Naive B cell (primary cell): ENCODE measurements around the gene RABGAP1L. TPM values are rescaled to one million over a fixed set of nuclear protein-coding genes. Genes with fewer than 3 reads are reported as not detected.

Experiments
- ATAC-seq, 2 donors: fragments of 150-1000 bp; cut with Tn5 transposase; 2 replicates each; pipeline ENCODE4 v1.10.0; 2021; ENCODE audit warnings: low read depth in 2 of 2, mild to moderate bottlenecking in 2 of 2, moderate library complexity in 2 of 2
- DNase-seq: peaks from one replicate; pipeline ENCODE4 v3.0.0; 2022
- H3K27ac Mint-ChIP-seq, 6 donors: one replicate each; pipeline ENCODE4 v1.8.0; 2020 to 2022; ENCODE audit warnings: mild to moderate bottlenecking in 6 of 6, mixed read lengths in 6 of 6, moderate library complexity in 5 of 6, inconsistent platforms in 2 of 6
- H3K27me3 Mint-ChIP-seq, 3 donors: one replicate each; pipeline ENCODE4 v1.8.0; 2021 to 2022; ENCODE audit warnings: mixed read lengths in 3 of 3, mild to moderate bottlenecking in 1 of 3
- H3K36me3 Mint-ChIP-seq, 2 donors: one replicate each; pipeline ENCODE4 v1.8.0; 2020 to 2022; ENCODE audit warnings: mixed read lengths in 2 of 2, inconsistent platforms in 1 of 2, mild to moderate bottlenecking in 1 of 2
- H3K4me1 Mint-ChIP-seq, 3 donors: one replicate each; pipeline ENCODE4 v1.8.0; 2020 to 2022; ENCODE audit warnings: mixed read lengths in 3 of 3, inconsistent platforms in 1 of 3, mild to moderate bottlenecking in 1 of 3, moderate library complexity in 1 of 3
- H3K4me3 Mint-ChIP-seq, 8 donors: one replicate each; pipeline ENCODE4 v1.8.0; 2020 to 2022; ENCODE audit warnings: mild to moderate bottlenecking in 8 of 8, mixed read lengths in 8 of 8, moderate library complexity in 8 of 8, inconsistent platforms in 2 of 8
- H3K9me3 Mint-ChIP-seq, 7 donors: one replicate each; pipeline ENCODE4 v1.8.0; 2020 to 2022; ENCODE audit warnings: mixed read lengths in 7 of 7, mild to moderate bottlenecking in 5 of 7, inconsistent platforms in 2 of 7, moderate library complexity in 1 of 7
- polyA plus RNA-seq, 6 donors: library from polyadenylated mRNA; unstranded; fragments of 300-500 nt; fragmentation: Illumina TruSeq; gene quantifications; one replicate each; pipeline ENCODE4 v1.2.3, GENCODE V29; 2021; ENCODE audit warnings: low read depth in 6 of 6

Gene RABGAP1L
- polyA plus RNA-seq, 6 donors from 2014 or later, result 24.0 to 90.2 (median 79.0) TPM

DNA sequence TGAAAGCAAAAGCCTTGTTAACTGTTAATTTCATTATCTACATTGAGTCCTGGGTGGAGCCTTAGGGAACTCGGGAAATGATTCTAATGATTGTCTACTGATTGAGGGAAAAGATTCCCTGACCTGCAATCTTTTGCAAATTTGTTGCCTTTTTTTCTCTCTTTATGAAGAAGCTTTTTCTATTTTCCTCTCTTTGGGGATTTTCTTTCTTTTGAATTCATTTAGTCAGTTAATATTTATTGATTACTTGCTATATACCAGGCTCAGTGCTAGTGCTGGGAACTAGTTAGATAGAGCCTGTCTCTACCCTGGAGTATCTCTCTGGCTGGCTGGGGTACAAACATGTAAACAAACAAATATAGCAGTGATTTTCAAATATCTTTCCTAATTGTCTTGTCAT is 769.2 kb downstream of the RABGAP1L start:
- no peak for DNase-seq
- no peak overlapping the region for H3K4me3 Mint-ChIP-seq
- H3K27ac Mint-ChIP-seq, result peak overlapping the region in 1 of 6 donors; percentile 68
- ATAC-seq, result no peak
- H3K4me1 Mint-ChIP-seq, result no peaks in the 10 kb centered on the region
- peaks cover 2 to 11% (median 6%) of the 10 kb centered on the region in 7 donors for H3K9me3 Mint-ChIP-seq
- H3K27me3 Mint-ChIP-seq, result no peaks in the 10 kb centered on the region
- peaks cover 10 to 14% of the 10 kb centered on the region in 2 donors for H3K36me3 Mint-ChIP-seq

DNA sequence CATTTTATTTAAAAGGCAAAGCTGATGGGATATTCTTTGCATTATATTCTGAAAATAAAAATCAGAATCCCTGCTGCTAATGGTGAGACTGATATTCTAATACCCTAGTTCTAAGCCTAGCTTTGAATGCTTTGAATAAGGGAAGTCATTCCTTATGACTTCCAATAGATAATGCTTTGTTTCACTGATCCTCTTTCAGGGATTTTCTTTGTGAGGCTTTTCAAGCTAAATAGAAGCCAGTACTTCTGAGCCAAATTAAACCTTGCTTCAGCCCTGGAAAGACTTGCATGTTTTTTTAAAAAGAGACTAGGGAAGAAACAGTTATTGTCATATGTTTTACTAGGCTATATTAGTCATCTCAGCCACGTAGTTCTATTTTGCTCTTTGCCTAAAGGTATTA is 771.9 kb downstream of the RABGAP1L start:
- H3K4me1 Mint-ChIP-seq, result no peaks in the 10 kb centered on the region
- H3K27ac Mint-ChIP-seq, result no peak overlapping the region
- H3K27me3 Mint-ChIP-seq, result no peaks in the 10 kb centered on the region
- no peaks in the 10 kb centered on the region for H3K9me3 Mint-ChIP-seq
- no peak overlapping the region for H3K4me3 Mint-ChIP-seq
- ATAC-seq, result no peak
- DNase-seq, result no peak
- H3K36me3 Mint-ChIP-seq, result no peaks in the 10 kb centered on the region

DNA sequence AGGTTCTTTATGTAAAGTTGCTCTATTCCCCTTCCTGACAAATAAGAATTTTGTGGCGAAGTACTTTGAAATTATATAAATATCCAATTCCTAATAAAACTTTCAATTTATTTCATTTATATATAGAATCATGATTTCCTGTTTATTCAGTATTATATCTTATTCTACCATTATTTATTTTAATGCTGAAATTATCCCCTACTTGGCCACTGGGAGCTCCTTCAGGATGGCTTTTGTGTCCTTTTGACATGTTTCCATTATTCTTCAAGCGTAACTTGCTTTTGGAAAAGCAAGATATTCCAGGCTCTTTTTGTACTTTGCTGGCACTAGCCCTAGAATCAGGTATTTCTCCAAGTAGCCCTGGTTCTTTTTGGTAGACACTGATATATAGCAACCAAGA is 773.3 kb downstream of the RABGAP1L start:
- Mint-ChIP-seq H3K36me3 (no peaks in the 10 kb centered on the region), H3K27ac (no peak overlapping the region), H3K4me1 (no peaks in the 10 kb centered on the region), H3K9me3 (no peaks in the 10 kb centered on the region), H3K4me3 (no peak overlapping the region), H3K27me3 (no peaks in the 10 kb centered on the region)
- no peak for DNase-seq
- no peak for ATAC-seq

DNA sequence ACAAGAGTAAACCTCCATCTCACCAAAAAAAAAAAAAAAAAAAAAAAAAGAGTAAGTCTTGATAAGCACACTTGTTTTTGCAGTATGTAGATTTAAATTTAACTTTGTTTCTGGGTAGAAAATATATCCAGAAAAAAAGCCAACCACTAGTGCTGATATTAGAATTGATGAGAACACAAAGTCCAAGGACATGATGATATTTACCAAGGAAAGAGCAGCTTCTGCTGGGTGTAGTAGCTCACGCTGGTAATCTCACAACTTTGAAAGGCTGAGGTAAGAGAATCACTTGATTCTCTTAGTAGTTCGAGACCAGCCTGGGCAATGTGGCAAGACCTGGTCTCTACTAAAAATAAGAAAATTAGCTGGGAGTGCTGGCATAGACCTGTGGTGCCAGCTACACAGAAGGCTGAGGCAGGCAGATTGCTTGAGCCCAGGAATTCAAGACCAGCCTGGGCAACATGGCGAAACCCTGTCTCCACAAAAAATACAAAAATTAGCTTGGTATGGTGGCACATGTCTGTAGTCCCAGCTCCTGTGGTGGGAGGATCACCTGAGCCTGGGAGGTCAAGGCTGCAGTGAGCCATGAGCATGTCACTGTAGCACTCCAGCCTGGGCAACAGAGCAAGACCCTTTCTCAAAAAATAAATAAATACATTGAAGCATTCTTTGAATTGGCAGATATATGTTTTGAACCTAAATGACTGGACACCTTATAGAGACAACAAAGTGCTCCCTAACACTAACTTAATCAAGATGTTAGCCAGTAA is 776.8 kb downstream of the RABGAP1L start:
- ATAC-seq (no peak), DNase-seq (no peak)
- peaks cover 0 to 6% of the 10 kb centered on the region in 2 donors for H3K36me3 Mint-ChIP-seq
- peaks cover 8 to 11% (median 9%) of the 10 kb centered on the region in 3 donors for H3K4me1 Mint-ChIP-seq
- H3K4me3 Mint-ChIP-seq, result no peak overlapping the region
- no peak overlapping the region for H3K27ac Mint-ChIP-seq
- no peaks in the 10 kb centered on the region for H3K9me3 Mint-ChIP-seq
- H3K27me3 Mint-ChIP-seq, result no peaks in the 10 kb centered on the region

DNA sequence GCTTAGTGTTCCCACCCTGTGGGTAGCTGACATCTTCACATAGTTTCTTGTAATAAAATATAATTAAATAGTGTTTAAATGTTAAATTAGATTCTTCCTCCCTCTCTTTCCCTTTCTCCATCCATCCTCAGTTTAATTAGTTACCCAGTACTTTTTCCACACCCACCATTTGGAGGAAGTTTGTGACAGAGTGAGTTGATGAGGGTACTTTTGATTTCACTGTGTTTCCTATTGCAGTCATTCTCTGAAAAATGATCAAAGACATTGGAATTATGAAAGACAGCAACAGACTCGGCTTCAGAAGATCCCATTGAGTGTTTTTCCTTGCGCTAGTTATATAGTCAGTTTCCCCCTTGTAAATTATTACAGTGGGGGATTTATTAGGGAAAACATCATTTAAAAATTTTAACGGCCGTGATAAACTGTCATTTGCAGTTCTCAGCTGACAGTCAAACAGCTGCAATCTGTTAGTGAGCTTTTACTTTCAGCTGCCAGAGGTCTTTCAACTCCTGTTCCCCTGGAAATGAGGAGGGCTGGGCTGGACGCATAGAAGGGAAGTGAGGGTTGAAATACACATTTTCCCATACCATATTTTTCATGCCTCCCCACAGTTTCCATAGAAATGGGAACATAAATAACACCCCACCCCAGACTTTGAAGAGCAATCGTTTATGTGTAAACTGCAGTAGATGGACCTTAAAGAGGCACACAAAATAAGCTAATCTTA is 779.1 kb downstream of the RABGAP1L start:
- Mint-ChIP-seq H3K4me1 (peaks cover 13 to 20% (median 17%) of the 10 kb centered on the region in 3 donors), H3K4me3 (peak overlapping the region in 4 of 8 donors; percentile 11 to 61 (median 32)), H3K9me3 (no peaks in the 10 kb centered on the region), H3K36me3 (peaks cover 0 to 6% of the 10 kb centered on the region in 2 donors), H3K27me3 (no peaks in the 10 kb centered on the region), H3K27ac (peak overlapping the region in 3 of 6 donors; percentile 17 to 76 (median 36))
- no peak for DNase-seq
- no peak for ATAC-seq

DNA sequence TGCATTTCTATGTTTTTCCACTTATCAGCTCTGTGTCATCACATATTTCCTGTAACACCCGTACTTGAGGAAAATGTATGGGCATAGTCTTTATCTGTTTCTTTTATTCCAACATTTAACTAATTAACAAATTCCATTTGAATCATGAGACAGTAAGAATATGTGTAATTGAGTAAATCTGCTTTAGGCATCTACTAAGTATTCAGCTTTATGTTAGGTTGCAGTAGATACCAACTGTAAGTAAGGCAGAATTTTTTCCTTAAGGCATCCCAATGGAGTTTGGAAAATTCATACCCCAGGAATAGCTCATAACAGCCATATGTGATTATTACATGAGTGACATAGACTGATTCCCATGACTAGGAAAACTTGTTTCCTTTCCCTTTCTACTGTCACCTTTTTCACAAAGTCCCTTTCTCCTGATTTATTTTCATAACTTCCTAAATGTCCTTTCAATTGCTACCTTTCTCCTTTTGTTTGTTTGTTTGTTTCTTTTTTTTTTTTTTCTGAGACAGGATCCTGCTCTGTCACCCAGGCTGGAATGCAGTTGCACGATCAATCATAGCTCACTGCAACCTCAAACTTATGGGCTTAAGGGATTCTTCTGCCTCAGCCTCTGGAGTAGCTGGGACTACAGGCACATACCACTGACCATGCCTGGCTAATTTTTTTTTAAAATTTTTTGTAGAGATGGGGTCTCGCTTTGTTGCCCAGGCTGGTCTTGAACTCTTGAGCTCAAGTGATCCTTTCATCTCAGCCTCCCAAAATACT is 780.6 kb downstream of the RABGAP1L start:
- DNase-seq (no peak), ATAC-seq (no peak)
- Mint-ChIP-seq H3K4me3 (peak overlapping the region in 1 of 8 donors; percentile 6), H3K27ac (peak overlapping the region in 4 of 6 donors; percentile 6 to 47 (median 28)), H3K4me1 (peaks cover 13 to 20% (median 17%) of the 10 kb centered on the region in 3 donors), H3K27me3 (no peaks in the 10 kb centered on the region), H3K36me3 (peaks cover 0 to 6% of the 10 kb centered on the region in 2 donors), H3K9me3 (no peaks in the 10 kb centered on the region)

DNA sequence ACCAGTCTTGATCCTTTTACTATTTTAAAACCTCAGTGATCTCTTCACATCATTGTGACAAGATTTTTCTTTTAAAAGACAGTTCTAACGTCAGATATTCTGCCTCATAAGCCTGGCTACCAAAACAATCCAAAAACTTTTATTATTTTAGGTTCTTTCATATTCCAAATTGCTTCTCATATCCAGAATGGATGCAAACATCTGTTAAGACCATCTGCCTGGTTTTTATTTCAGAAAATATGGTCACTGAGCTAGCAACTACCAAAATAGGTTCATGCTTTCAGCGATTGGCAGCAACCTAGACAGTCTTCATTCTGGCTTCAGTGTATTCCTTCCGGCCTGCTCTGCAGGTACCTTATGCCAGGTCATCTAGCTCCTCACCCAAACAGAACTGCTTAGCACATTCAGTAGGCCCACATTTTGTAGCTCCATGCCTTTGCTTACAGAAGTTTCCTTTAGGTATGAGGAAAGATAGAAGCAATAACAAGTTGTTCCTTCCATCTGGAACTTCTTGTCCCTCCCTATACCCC is 781.4 kb downstream of the RABGAP1L start:
- H3K27ac Mint-ChIP-seq, result peak overlapping the region in 1 of 6 donors; percentile 64

DNA sequence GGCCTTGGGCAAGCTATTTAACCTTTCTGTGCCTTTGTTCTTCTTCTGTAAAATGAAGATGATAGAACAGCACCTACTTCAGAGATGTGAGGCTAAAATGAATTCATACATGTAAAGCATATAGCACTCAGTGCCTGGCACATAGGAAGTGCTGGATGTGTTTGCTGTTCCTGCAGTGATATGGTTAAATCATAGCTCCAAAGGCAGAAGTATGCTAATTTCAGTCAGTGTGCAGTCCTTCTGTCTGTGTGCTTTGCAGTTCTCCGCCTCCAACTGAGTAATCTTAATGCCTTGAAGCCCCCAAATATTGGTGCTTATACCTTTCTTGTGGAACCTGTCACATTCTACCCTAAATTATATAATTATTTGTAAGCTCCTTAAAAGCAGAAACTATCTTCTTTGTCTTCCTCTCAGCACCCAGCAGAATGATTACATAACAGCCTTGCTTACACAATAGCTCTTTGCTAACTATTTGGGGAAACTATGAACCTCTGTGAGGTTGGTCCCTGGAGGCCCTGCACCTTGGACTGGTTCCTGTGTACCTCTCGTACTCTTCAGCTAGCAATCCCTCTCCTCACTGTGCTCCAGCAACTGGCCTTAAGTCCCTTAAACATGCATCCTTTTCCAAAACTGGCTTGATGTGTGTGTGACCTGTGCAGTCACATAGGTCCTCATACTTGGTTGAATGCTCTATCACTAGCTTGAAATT is 783.4 kb downstream of the RABGAP1L start:
- H3K27me3 Mint-ChIP-seq, result no peaks in the 10 kb centered on the region
- peak overlapping the region in 3 of 6 donors; percentile 31 to 83 (median 32) for H3K27ac Mint-ChIP-seq
- ATAC-seq (peak; percentile 45 to 55), DNase-seq (no peak)
- H3K4me3 Mint-ChIP-seq, result peak overlapping the region in 1 of 8 donors; percentile 53
- peaks cover 0 to 6% of the 10 kb centered on the region in 2 donors for H3K36me3 Mint-ChIP-seq
- H3K4me1 Mint-ChIP-seq, result peaks cover 13 to 20% (median 17%) of the 10 kb centered on the region in 3 donors
- H3K9me3 Mint-ChIP-seq, result no peaks in the 10 kb centered on the region

More for the DNA sequence above, 781.4 kb downstream of the RABGAP1L start:
- Mint-ChIP-seq H3K36me3 (peaks cover 0 to 6% of the 10 kb centered on the region in 2 donors), H3K9me3 (no peaks in the 10 kb centered on the region), H3K4me3 (peak overlapping the region in 1 of 8 donors; percentile 6), H3K27me3 (no peaks in the 10 kb centered on the region), H3K4me1 (peaks cover 13 to 20% (median 17%) of the 10 kb centered on the region in 3 donors)
- ATAC-seq (no peak), DNase-seq (no peak)

DNA sequence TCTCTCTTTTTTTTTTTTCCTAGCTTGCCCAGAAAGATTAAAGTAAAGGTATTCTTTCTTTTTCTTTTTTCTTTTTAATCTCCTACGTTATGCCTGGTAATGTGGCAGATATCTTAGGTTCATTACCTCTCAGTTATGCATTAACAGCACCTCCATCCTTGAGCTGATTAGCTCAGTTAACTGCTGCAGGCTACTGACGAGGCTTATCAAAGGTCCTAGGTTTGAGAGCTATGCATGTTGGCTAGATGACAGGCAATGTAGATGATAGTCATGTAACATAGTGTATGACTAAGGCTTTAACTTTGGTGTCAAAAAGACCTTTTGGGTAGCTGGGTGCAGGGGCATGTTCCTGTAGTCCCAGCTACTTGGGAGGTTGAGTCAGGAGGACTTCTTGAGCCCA is 786.7 kb downstream of the RABGAP1L start:
- DNase-seq, result no peak
- no peaks in the 10 kb centered on the region for H3K36me3 Mint-ChIP-seq
- H3K4me1 Mint-ChIP-seq, result peaks cover 4 to 18% (median 12%) of the 10 kb centered on the region in 3 donors
- H3K9me3 Mint-ChIP-seq, result no peaks in the 10 kb centered on the region
- H3K27ac Mint-ChIP-seq, result peak overlapping the region in 2 of 6 donors; percentile 45 to 60
- ATAC-seq, result no peak
- H3K4me3 Mint-ChIP-seq, result no peak overlapping the region
- H3K27me3 Mint-ChIP-seq, result no peaks in the 10 kb centered on the region

DNA sequence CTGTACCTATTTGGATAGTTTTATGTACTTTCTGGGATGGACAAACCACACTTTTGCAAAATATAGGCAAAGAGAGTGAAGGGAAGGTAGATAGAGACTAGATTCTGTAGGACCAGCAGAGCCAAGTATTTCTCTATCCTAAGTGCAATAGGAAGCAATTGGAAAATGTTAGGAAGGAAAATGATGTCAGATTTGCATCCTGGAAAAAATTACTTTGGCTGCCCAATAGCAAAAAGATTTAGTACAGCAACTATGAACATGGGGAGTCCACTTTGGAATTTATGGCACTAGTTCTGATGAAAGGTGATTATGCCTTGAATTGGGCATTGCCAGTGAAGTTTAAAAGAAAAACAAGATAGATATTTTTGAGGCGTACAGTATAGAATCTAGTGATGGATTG is 789.7 kb downstream of the RABGAP1L start:
- Mint-ChIP-seq H3K27me3 (no peaks in the 10 kb centered on the region), H3K9me3 (no peaks in the 10 kb centered on the region), H3K27ac (peak overlapping the region in 1 of 6 donors; percentile 42), H3K4me1 (peaks cover 18 to 19% (median 19%) of the 10 kb centered on the region in 3 donors), H3K4me3 (no peak overlapping the region), H3K36me3 (no peaks in the 10 kb centered on the region)
- no peak for DNase-seq
- ATAC-seq, result no peak

DNA sequence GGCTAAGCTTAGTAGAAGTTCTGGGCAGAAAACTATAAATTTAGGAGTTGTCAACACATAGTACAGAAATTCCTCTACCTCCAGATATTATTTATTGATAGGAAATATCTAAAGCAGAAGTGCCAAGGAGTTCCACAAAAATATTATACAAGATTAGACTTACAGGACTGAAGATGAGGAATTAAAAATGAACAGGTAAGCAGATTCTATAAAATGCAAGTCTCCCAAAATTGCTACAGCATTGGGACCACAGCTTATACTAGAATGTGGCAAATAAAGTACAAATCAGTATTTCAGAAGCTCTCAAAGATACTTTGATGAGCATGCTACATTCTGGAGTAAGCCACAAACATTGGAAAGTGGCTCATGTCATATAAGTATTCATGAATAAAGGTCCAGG is 790.3 kb downstream of the RABGAP1L start:
- Mint-ChIP-seq H3K36me3 (no peaks in the 10 kb centered on the region), H3K4me1 (peaks cover 24 to 25% (median 24%) of the 10 kb centered on the region in 3 donors), H3K4me3 (no peak overlapping the region), H3K9me3 (no peaks in the 10 kb centered on the region), H3K27me3 (no peaks in the 10 kb centered on the region), H3K27ac (no peak overlapping the region)
- no peak for DNase-seq
- no peak for ATAC-seq

DNA sequence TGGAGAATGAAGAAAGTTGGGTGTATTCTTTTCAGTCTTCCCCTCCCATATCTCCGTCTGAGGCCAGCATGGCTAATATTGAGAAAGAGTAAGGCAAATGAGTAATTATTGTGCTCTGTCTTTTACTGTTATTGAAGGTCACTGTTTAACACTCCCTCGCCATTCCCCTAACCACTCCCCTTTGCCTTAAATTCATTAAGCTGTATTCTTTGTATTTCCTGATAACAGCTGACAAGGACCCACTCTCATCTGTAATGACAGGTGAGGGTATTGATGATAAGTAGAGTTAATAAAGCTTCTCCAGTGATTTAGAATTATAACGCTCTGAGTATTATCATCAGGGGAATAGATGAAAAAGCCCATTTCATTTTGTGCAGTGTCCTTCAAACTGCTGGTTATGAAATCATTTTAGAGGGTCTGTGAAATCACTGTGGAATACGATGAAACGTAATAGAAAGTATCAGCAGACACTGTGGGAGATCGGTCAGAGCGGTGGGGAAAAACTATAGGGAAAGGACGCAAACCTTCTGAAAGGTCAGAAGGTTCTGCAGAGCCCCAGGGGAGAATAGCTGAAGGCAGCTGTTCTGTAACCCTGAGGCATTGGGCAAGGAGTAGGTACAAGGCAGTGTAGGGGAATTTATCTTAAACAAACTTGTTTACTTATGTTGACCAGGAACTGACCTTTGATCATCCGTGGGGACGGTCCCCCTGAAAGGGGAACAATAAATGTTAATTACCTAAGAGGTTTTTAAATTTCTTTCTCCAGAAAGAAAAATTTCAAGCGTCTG is 794.2 kb downstream of the RABGAP1L start:
- Mint-ChIP-seq H3K4me3 (peak overlapping the region in 7 of 8 donors; percentile 1 to 77 (median 61)), H3K4me1 (peaks cover 37 to 47% (median 41%) of the 10 kb centered on the region in 3 donors), H3K27ac (peak overlapping the region in 5 of 6 donors; percentile 39 to 89 (median 65)), H3K27me3 (no peaks in the 10 kb centered on the region), H3K9me3 (no peaks in the 10 kb centered on the region), H3K36me3 (peaks cover 0 to 5% of the 10 kb centered on the region in 2 donors)
- DNase-seq, result no peak
- peak; percentile 48 to 56 for ATAC-seq
